GM19397 (cell line): ENCODE measurements around the gene VPS52.

Source experiments
- ATAC-seq: cut with Tn5 transposase; IDR thresholded peaks from one replicate; pipeline ENCODE4 v1.9.1; 2021; ENCODE audit warnings: mild to moderate bottlenecking, moderate library complexity; ENCODE audit not compliant: unreplicated experiment

The VPS52 gene

GRCh38 chr6:33212857-33213165 is 58.9 kb downstream of the VPS52 start:
- ATAC-seq: no peak

GRCh38 chr6:33211666-33212422 is 59.8 kb downstream of the VPS52 start:
- no peak for ATAC-seq

GRCh38 chr6:33211136-33211535 is 60.5 kb downstream of the VPS52 start:
- no peak for ATAC-seq

- ATAC-seq: no peak
Measured at GRCh38 chr6:33209856-33210255, 61.8 kb downstream of the VPS52 start.

- ATAC-seq: peak; percentile 65
Measured at GRCh38 chr6:33208091-33208967, 63.3 kb downstream of the VPS52 start, which contains the start of gene RING1. TSS of gene RING1 (plus strand) at chr6:33208500. CDS start at chr6:33208823, 323 bp downstream.

GRCh38 chr6:33207552-33208090 is 64.1 kb downstream of the VPS52 start:
- ATAC-seq: peak; percentile 2

GRCh38 chr6:33206864-33207551 is 64.7 kb downstream of the VPS52 start:
- no peak for ATAC-seq

GRCh38 chr6:33206027-33206863 is 65.4 kb downstream of the VPS52 start:
- no peak for ATAC-seq

GRCh38 chr6:33205191-33206026 is 66.3 kb downstream of the VPS52 start:
- ATAC-seq: no peak

- ATAC-seq: peak; percentile 40
Measured at GRCh38 chr6:33204415-33205190, 67.1 kb downstream of the VPS52 start, which contains the start of gene HSD17B8. TSS of gene HSD17B8 (plus strand) at chr6:33204655. CDS start at chr6:33204669, 14 bp downstream.

GRCh38 chr6:33204165-33204414 is 67.6 kb downstream of the VPS52 start:
- no peak for ATAC-seq

- no peak for ATAC-seq
Measured at GRCh38 chr6:33203443-33204164, 68.1 kb downstream of the VPS52 start.

- no peak for ATAC-seq
Measured at GRCh38 chr6:33202799-33203198, 68.9 kb downstream of the VPS52 start.

- ATAC-seq: no peak
Measured at GRCh38 chr6:33201935-33202334, 69.7 kb downstream of the VPS52 start.

- ATAC-seq: no peak
Measured at GRCh38 chr6:33201147-33201545, 70.5 kb downstream of the VPS52 start.
